ENCODE data around the gene SDK1.

GRCh38 chr7:4308205-4308590, 1007.1 kb downstream of the SDK1 start:
- TF ChIP-seq CTCF (IDR thresholded peaks at IDR 0.05; ENCODE audit: borderline replicate concordance, extremely low read depth, low read length, poor library complexity, severe bottlenecking) (no peak), EZH2 (IDR thresholded peaks at IDR 0.05; ENCODE audit: borderline replicate concordance, low read depth, low read length, severe bottlenecking) (no peak)
